HEK293 (cell line): ENCODE measurements around the gene TAPBPL.

Source experiments
- AEBP2 ChIP-seq: fragments of 450-650 bp; formaldehyde crosslinking; IDR thresholded peaks from 2 replicates; pipeline ENCODE4 v1.5.1; 2016; ENCODE audit warnings: missing biosample characterization, missing genetic modification characterization, borderline replicate concordance
- EGR2 ChIP-seq: fragments of 450-650 bp; formaldehyde crosslinking; IDR thresholded peaks from 2 replicates; pipeline ENCODE4 v1.5.1; 2016; ENCODE audit warnings: low read depth, missing biosample characterization, missing genetic modification characterization
- GFI1B ChIP-seq: fragments of 450-650 bp; formaldehyde crosslinking; IDR thresholded peaks from 2 replicates; pipeline ENCODE4 v1.5.1; 2016; ENCODE audit warnings: missing biosample characterization, missing genetic modification characterization
- HOXD13 ChIP-seq: sonication (generic); formaldehyde crosslinking; IDR thresholded peaks from 2 replicates; pipeline ENCODE4 v1.8.0; 2022; ENCODE audit warnings: missing genetic modification reagents, borderline replicate concordance
- KLF16 ChIP-seq: fragments of 450-650 bp; formaldehyde crosslinking; IDR thresholded peaks from 2 replicates; pipeline ENCODE4 v1.5.1; 2017; ENCODE audit warnings: missing biosample characterization, missing genetic modification characterization
- KLF17 ChIP-seq: fragments of 450-650 bp; formaldehyde crosslinking; IDR thresholded peaks from 2 replicates; pipeline ENCODE4 v1.5.1; 2016; ENCODE audit warnings: missing biosample characterization, missing genetic modification characterization
- SP3 ChIP-seq: fragments of 450-650 bp; formaldehyde crosslinking; IDR thresholded peaks from 2 replicates; pipeline ENCODE4 v1.5.1; 2016; ENCODE audit warnings: missing biosample characterization, missing genetic modification characterization
- ZBTB49 ChIP-seq: fragments of 450-650 bp; formaldehyde crosslinking; IDR thresholded peaks from 2 replicates; pipeline ENCODE4 v1.5.1; 2016; ENCODE audit warnings: missing biosample characterization, missing genetic modification characterization, low read depth
- ZBTB7A ChIP-seq: fragments of 450-650 bp; formaldehyde crosslinking; IDR thresholded peaks from 2 replicates; pipeline ENCODE4 v1.5.1; 2016; ENCODE audit warnings: low read depth, missing biosample characterization, missing genetic modification characterization
- ZIC2 ChIP-seq: fragments of 450-650 bp; formaldehyde crosslinking; IDR thresholded peaks from 2 replicates; pipeline ENCODE4 v1.5.1; 2016; ENCODE audit warnings: missing biosample characterization, missing genetic modification characterization
- ZNF214 ChIP-seq: fragments of 450-650 bp; formaldehyde crosslinking; IDR thresholded peaks from 2 replicates; pipeline ENCODE4 v1.5.1; 2017; ENCODE audit warnings: missing biosample characterization, mild to moderate bottlenecking, missing genetic modification characterization, borderline replicate concordance
- ZNF423 ChIP-seq: fragments of 450-650 bp; formaldehyde crosslinking; IDR thresholded peaks from 2 replicates; pipeline ENCODE4 v1.5.1; 2016; ENCODE audit warnings: missing biosample characterization, missing genetic modification characterization
- ZNF473 ChIP-seq: fragments of 450-650 bp; formaldehyde crosslinking; IDR thresholded peaks from 2 replicates; pipeline ENCODE4 v1.5.1; 2017; ENCODE audit warnings: missing biosample characterization, missing genetic modification characterization
- ZNF514 ChIP-seq: fragments of 450-650 bp; formaldehyde crosslinking; IDR thresholded peaks from 2 replicates; pipeline ENCODE4 v1.5.1; 2016; ENCODE audit warnings: missing biosample characterization, missing genetic modification characterization
- ZNF548 ChIP-seq: fragments of 450-650 bp; formaldehyde crosslinking; IDR thresholded peaks from 2 replicates; pipeline ENCODE4 v1.5.1; 2016; ENCODE audit warnings: missing biosample characterization, missing genetic modification characterization
- ZNF580 ChIP-seq: fragments of 450-650 bp; formaldehyde crosslinking; IDR thresholded peaks from 2 replicates; pipeline ENCODE4 v1.5.1; 2016; ENCODE audit warnings: missing biosample characterization, missing genetic modification characterization
- ZNF629 ChIP-seq: fragments of 450-650 bp; formaldehyde crosslinking; IDR thresholded peaks from 2 replicates; pipeline ENCODE4 v1.5.1; 2017; ENCODE audit warnings: missing biosample characterization, missing genetic modification characterization
- ZNF658 ChIP-seq: fragments of 450-650 bp; formaldehyde crosslinking; IDR thresholded peaks from 2 replicates; pipeline ENCODE4; 2016; ENCODE audit warnings: missing biosample characterization, missing genetic modification characterization
- ZNF785 ChIP-seq: fragments of 450-650 bp; formaldehyde crosslinking; IDR thresholded peaks from 2 replicates; pipeline ENCODE4 v1.5.1; 2016; ENCODE audit warnings: missing biosample characterization, missing genetic modification characterization
- ZNF843 ChIP-seq: fragments of 450-650 bp; formaldehyde crosslinking; IDR thresholded peaks from 2 replicates; pipeline ENCODE4 v1.5.1; 2016; ENCODE audit warnings: missing biosample characterization, missing genetic modification characterization
- TF ChIP-seq, protein P1 (sequence below): fragments of 450-650 bp; formaldehyde crosslinking; conservative IDR thresholded peaks from 2 replicates; pipeline ENCODE4 v1.5.1; 2016; ENCODE audit warnings: low read depth, missing biosample characterization, missing genetic modification characterization
- TF ChIP-seq, protein P2 (sequence below): fragments of 450-650 bp; formaldehyde crosslinking; IDR thresholded peaks from 2 replicates; pipeline ENCODE4 v1.5.1; 2017; ENCODE audit warnings: missing biosample characterization, missing genetic modification characterization
- TF ChIP-seq, protein P3 (sequence below): fragments of 450-650 bp; formaldehyde crosslinking; IDR thresholded peaks from 2 replicates; pipeline ENCODE4 v1.5.1; 2016; ENCODE audit warnings: missing biosample characterization, missing genetic modification characterization
- TF ChIP-seq, protein P4 (sequence below): fragments of 450-650 bp; formaldehyde crosslinking; IDR thresholded peaks from 2 replicates; pipeline ENCODE4 v1.5.1; 2017; ENCODE audit warnings: missing biosample characterization, missing genetic modification characterization

The TAPBPL gene

GRCh38 chr12:6407236-6407954 is 44.4 kb upstream of the TAPBPL start (continued):
- TF ChIP-seq AEBP2 (tag by site-specific recombination) (peak; percentile 72; the same call in 1 of the 2 replicates), ZBTB49 (tag by site-specific recombination) (no peak), EGR2 (no peak), ZNF548 (tag by site-specific recombination) (no peak), ZNF473 (no peak), ZBTB7A (tag by site-specific recombination) (no peak), SP3 (tag by site-specific recombination) (0 out of 2 replicates have a peak, but pooled peaks have one; percentile 34), ZNF843 (tag by site-specific recombination) (no peak), KLF17 (tag by site-specific recombination) (no peak), ZNF214 (no peak), ZNF423 (no peak), KLF16 (tag by site-specific recombination) (no peak), HOXD13 (CRISPR knock-in tag) (no peak), ZNF658 (tag by site-specific recombination) (no peak), ZNF580 (tag by site-specific recombination) (0 out of 2 replicates have a peak, but pooled peaks have one; percentile 56), ZNF514 (tag by site-specific recombination) (0 out of 2 replicates have a peak, but pooled peaks have one; percentile 29), ZNF785 (tag by site-specific recombination) (no peak), GFI1B (tag by site-specific recombination) (peak; percentile 65; the same call in 1 of the 2 replicates), ZNF629 (tag by site-specific recombination) (peak; percentile 67), ZIC2 (no peak)
- TF ChIP-seq, protein P1, sequence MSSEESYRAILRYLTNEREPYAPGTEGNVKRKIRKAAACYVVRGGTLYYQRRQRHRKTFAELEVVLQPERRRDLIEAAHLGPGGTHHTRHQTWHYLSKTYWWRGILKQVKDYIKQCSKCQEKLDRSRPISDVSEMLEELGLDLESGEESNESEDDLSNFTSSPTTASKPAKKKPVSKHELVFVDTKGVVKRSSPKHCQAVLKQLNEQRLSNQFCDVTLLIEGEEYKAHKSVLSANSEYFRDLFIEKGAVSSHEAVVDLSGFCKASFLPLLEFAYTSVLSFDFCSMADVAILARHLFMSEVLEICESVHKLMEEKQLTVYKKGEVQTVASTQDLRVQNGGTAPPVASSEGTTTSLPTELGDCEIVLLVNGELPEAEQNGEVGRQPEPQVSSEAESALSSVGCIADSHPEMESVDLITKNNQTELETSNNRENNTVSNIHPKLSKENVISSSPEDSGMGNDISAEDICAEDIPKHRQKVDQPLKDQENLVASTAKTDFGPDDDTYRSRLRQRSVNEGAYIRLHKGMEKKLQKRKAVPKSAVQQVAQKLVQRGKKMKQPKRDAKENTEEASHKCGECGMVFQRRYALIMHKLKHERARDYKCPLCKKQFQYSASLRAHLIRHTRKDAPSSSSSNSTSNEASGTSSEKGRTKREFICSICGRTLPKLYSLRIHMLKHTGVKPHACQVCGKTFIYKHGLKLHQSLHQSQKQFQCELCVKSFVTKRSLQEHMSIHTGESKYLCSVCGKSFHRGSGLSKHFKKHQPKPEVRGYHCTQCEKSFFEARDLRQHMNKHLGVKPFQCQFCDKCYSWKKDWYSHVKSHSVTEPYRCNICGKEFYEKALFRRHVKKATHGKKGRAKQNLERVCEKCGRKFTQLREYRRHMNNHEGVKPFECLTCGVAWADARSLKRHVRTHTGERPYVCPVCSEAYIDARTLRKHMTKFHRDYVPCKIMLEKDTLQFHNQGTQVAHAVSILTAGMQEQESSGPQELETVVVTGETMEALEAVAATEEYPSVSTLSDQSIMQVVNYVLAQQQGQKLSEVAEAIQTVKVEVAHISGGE: peak; percentile 83
- TF ChIP-seq, protein P2, sequence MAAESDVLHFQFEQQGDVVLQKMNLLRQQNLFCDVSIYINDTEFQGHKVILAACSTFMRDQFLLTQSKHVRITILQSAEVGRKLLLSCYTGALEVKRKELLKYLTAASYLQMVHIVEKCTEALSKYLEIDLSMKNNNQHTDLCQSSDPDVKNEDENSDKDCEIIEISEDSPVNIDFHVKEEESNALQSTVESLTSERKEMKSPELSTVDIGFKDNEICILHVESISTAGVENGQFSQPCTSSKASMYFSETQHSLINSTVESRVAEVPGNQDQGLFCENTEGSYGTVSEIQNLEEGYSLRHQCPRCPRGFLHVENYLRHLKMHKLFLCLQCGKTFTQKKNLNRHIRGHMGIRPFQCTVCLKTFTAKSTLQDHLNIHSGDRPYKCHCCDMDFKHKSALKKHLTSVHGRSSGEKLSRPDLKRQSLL: no peak
- TF ChIP-seq, protein P3, sequence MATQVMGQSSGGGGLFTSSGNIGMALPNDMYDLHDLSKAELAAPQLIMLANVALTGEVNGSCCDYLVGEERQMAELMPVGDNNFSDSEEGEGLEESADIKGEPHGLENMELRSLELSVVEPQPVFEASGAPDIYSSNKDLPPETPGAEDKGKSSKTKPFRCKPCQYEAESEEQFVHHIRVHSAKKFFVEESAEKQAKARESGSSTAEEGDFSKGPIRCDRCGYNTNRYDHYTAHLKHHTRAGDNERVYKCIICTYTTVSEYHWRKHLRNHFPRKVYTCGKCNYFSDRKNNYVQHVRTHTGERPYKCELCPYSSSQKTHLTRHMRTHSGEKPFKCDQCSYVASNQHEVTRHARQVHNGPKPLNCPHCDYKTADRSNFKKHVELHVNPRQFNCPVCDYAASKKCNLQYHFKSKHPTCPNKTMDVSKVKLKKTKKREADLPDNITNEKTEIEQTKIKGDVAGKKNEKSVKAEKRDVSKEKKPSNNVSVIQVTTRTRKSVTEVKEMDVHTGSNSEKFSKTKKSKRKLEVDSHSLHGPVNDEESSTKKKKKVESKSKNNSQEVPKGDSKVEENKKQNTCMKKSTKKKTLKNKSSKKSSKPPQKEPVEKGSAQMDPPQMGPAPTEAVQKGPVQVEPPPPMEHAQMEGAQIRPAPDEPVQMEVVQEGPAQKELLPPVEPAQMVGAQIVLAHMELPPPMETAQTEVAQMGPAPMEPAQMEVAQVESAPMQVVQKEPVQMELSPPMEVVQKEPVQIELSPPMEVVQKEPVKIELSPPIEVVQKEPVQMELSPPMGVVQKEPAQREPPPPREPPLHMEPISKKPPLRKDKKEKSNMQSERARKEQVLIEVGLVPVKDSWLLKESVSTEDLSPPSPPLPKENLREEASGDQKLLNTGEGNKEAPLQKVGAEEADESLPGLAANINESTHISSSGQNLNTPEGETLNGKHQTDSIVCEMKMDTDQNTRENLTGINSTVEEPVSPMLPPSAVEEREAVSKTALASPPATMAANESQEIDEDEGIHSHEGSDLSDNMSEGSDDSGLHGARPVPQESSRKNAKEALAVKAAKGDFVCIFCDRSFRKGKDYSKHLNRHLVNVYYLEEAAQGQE (tag by site-specific recombination): peak; percentile 84
- TF ChIP-seq, protein P4, sequence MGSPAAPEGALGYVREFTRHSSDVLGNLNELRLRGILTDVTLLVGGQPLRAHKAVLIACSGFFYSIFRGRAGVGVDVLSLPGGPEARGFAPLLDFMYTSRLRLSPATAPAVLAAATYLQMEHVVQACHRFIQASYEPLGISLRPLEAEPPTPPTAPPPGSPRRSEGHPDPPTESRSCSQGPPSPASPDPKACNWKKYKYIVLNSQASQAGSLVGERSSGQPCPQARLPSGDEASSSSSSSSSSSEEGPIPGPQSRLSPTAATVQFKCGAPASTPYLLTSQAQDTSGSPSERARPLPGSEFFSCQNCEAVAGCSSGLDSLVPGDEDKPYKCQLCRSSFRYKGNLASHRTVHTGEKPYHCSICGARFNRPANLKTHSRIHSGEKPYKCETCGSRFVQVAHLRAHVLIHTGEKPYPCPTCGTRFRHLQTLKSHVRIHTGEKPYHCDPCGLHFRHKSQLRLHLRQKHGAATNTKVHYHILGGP: no peak
